ENCODE results near the gene IQGAP2.

DNA sequence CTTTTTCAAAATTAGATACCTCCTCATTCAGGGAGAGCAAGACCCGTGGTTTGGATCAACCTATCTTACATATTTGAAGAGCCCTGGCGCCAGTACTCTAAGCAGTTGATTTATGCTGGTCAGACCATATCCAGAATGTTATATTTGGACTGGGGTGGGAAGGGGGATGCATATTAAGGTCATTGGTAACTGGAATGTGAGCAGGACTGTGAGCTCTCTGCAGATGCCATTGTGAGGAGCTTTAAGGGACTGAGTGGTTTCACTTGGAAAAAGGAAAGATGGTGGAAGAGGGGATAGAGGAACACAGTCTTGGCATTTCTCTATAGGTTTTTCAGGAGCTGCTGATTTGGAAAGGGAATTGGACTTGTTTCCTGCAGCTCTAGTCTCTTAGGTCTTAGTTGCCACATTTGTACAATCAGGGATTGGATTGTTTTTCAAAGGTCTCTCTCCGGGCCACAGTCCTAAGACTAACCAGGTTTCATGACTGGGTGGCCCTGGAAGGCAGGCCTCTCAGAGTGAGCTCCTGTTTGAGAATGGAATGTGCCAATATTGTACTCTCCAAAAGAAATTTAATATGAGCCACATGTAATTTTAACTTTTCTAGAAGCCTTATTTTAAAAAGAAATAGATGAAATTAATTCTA, 287.1 kb downstream of the IQGAP2 start:
- TF ChIP-seq, protein P1, sequence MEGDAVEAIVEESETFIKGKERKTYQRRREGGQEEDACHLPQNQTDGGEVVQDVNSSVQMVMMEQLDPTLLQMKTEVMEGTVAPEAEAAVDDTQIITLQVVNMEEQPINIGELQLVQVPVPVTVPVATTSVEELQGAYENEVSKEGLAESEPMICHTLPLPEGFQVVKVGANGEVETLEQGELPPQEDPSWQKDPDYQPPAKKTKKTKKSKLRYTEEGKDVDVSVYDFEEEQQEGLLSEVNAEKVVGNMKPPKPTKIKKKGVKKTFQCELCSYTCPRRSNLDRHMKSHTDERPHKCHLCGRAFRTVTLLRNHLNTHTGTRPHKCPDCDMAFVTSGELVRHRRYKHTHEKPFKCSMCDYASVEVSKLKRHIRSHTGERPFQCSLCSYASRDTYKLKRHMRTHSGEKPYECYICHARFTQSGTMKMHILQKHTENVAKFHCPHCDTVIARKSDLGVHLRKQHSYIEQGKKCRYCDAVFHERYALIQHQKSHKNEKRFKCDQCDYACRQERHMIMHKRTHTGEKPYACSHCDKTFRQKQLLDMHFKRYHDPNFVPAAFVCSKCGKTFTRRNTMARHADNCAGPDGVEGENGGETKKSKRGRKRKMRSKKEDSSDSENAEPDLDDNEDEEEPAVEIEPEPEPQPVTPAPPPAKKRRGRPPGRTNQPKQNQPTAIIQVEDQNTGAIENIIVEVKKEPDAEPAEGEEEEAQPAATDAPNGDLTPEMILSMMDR (conservative IDR thresholded peaks at IDR 0.05): no peak
- no peak for TF ChIP-seq EZH2 (IDR thresholded peaks at IDR 0.05; ENCODE audit: low read depth)
